Skeletal muscle cell (primary cell): ENCODE results near the gene TNS4.
"Not testable (repeated sequence)": the region's sequence is repeated elsewhere in the genome, so short reads cannot be mapped to it uniquely, and the experiment has no call there.

Experiments used
- DNase-seq: peaks from one replicate; pipeline ENCODE4 v3.0.0-alpha.2; 2010; ENCODE audit warnings: low read depth
- H3K4me3 ChIP-seq: 2 replicates; pipeline ENCODE4 v1.5.1; 2011; ENCODE audit warnings: low read depth, mild to moderate bottlenecking, control low read depth, low read length, moderate library complexity

Gene TNS4, protein sequence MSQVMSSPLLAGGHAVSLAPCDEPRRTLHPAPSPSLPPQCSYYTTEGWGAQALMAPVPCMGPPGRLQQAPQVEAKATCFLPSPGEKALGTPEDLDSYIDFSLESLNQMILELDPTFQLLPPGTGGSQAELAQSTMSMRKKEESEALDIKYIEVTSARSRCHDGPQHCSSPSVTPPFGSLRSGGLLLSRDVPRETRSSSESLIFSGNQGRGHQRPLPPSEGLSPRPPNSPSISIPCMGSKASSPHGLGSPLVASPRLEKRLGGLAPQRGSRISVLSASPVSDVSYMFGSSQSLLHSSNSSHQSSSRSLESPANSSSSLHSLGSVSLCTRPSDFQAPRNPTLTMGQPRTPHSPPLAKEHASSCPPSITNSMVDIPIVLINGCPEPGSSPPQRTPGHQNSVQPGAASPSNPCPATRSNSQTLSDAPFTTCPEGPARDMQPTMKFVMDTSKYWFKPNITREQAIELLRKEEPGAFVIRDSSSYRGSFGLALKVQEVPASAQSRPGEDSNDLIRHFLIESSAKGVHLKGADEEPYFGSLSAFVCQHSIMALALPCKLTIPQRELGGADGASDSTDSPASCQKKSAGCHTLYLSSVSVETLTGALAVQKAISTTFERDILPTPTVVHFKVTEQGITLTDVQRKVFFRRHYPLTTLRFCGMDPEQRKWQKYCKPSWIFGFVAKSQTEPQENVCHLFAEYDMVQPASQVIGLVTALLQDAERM

DNA sequence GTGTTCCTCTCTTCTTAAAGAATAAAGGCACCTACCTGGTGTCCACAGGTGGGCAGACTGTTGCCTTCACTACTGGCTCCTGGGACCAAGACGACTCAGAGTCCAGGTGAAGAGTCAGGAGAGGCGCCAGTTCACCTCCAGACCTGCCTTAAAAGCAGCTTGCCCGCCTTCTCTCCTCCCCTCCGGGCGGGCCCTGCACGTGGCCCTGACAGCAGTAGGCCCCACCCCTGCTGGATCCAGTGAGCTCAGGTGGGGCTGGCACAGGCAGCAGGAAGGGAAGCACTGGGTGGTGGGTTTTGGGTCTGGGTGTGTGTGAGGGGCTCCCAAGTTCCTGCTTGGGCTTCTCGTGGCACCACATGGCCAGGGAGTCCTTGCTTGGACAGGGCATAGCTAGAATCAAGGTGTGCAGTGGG is at the start of gene TNS4:
Gene TNS4 (minus strand): TSS at position 125 of the 413 bp plus-strand sequence. CDS start 5,198 bp downstream, outside the sequence.
- no peak within 1 kb of the TSS for H3K4me3 ChIP-seq
- DNase-seq: no peak

DNA sequence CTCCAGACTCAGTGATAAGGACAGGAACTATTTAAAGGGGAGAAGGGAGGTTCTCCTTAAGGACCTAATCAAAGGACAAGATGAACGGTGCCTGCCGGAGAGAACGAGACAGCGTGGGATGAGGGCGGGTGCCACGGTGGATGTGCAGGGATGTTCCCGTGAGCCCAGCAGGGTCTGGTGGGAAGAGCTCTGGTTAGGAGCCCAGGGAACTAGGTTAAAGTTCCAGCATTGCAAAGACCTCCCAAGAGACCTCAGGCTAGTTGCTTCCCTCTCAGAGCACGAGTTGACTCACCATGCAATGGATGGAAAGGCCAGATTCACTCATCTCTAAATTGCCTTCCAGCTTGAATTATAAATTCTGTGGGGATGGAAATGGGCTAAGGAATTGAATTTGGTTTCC is 49.2 kb upstream of the TNS4 start:
- H3K4me3 ChIP-seq: no peak overlapping the region
- peak; percentile 98 for DNase-seq

DNA sequence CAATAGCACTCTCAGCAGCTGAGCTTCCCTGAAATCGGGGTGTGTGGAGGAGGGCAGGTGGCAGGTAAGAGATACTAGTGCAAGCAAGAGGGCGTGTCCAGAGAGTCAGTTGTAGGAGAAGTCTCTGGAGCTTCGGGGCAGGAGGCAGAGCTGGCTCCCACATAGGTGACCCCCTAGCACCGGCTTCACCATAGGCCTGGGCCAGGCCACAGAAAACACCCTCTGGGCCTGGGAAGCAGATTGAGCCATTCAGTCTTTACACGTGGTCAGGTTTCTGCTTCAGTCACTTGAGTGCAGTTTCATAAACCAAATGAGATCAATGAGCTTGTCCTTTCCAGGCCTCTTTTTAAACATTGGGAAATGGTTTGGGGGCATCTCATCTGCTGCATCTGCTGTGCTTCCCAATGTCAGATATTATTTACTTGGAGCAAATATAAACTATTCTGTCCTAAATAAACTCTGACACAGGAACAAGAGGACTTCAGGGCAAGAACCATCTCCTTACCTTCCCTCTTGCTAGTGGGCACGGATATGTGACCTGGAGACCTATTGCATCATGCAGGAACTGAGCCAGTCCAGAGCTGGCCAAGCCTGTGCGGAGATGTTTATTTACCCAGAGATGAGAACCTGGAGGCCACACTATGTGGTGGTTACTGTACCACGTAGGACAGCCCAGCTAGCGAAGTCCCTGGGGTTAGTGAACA is 47.7 kb upstream of the TNS4 start:
- H3K4me3 ChIP-seq: no peak overlapping the region
- peak; percentile 96 for DNase-seq

DNA sequence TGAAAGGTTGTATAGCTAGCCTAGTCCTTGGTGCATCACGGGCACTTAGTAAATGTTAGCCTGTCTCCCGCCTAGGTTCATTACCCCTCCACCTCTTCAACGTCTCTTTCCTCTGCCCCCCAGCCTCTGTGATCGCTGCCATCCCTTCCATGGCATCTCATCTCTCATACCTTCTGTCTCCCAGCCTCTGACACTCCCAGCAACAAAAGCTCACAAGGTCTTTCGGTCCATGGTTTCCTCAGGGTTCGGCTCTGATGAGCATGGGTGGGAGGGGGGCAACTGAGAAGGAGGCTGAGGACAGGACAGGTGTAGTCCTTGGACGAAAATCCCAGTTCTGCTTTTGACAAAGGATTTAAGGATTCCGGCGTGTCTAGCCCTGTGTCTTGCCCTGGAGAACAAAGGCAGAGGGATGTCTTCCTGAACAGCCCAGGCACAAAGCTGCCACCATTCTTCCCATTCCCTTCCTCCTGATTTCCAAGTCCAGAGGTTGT is 47.1 kb upstream of the TNS4 start:
- DNase-seq: no peak
- no peak overlapping the region for H3K4me3 ChIP-seq

DNA sequence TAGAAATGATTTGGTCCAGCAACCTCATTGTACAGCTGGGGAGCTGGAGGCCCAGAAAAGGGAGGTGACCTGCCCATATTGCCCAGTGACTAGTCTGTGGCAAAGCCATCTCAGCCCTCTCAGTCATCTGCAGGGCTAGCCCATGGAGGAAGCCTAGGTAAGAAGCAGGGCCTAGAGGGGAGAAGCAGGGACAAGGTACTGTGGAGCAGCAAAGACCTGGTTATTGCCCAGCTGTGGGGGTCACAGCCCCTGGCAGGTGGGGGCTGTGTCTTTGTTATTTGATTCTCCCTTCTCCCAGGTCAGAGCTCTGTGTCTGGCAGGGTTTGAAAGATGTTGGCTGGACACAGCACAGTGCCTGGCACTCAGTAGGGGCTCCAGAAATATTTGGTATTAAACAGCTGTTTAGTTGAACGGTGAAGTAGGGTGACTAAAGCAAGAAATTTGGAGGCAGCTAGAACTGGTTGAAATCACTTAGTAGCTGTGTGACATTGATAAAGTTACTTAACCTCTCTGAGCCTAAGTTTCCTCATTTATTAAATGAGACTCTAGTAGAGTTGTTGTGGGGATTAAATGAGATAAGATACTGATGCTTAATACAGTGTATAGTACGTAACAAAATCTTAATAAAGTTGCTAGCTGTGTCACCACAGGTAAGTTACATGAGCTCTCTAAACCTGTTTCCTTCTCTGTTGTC is 46.5 kb upstream of the TNS4 start:
- no peak overlapping the region for H3K4me3 ChIP-seq
- DNase-seq: no peak

DNA sequence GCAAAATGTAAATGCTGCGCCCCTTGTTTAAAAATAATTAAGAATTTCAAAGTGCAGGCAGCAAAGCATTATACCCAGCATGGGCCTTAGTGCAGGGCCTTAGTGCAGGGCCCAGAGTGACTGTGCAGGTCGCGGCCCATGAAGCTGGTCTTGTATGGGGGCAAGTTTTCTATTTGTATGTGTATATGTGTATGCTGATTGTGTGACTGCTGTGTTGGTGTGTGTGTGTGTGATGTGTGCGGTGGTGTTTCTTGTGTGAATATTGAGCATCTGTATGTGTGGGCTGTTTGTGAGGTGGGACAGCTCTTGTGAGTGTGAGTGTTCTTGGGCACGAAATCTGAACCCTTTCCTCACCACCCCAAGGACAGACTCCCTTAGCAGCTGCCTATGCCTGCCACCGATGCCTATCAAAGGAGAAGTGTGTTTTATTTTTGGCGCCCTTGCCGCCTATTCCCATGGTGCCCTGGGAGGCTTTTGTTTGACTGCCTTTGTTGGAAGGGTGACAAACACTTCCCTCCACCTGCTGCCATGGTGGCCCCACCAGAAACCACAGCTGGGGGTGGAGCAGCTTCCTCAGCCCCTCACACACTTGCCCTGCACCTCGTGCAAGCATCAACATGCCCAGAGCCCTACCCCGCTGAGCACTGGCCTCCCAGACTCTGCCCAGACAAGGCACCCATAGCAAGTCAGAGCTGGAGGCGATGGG is 45.8 kb upstream of the TNS4 start:
- no peak for DNase-seq
- no peak overlapping the region for H3K4me3 ChIP-seq

DNA sequence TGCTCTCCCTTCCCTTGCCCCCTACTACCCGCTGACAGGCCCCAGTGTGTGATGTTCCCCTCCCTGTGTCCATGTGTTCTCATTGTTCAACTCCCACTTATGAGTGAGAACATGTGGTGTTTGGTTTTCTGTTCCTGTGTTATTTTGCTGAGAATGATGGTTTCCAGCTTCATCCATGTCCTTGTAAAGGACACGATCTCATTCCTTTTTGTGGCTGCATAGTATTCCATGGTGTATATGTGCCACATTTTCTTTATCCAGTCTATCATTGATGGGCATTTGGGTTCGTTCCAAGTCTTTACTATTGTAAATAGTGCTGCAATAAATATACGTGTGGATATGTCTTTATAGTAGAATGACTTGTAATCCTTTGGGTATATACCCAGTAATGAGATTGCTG is 45.1 kb upstream of the TNS4 start:
- not testable (repeated sequence) for DNase-seq, H3K4me3 ChIP-seq

DNA sequence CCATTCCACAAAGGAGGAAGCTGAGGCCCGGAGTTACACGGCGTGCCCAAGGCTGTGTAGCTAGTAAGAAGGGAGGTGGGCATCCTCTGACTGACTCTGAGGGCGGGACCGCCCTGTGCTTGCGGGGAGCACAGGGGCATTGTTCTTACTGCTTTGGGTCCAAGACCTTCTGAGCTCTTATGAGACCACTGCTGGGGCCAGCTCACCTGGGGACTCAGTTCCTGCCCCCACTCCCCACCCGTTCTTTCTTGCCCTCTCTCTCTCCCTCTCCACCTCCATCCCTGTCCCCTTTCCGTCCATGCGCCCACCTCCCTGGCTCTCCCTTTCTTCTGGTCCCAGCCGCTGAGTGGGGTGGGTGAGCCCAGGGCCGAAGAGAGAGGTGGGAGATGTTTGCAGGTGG is 44.2 kb upstream of the TNS4 start:
- no peak overlapping the region for H3K4me3 ChIP-seq
- DNase-seq: no peak

DNA sequence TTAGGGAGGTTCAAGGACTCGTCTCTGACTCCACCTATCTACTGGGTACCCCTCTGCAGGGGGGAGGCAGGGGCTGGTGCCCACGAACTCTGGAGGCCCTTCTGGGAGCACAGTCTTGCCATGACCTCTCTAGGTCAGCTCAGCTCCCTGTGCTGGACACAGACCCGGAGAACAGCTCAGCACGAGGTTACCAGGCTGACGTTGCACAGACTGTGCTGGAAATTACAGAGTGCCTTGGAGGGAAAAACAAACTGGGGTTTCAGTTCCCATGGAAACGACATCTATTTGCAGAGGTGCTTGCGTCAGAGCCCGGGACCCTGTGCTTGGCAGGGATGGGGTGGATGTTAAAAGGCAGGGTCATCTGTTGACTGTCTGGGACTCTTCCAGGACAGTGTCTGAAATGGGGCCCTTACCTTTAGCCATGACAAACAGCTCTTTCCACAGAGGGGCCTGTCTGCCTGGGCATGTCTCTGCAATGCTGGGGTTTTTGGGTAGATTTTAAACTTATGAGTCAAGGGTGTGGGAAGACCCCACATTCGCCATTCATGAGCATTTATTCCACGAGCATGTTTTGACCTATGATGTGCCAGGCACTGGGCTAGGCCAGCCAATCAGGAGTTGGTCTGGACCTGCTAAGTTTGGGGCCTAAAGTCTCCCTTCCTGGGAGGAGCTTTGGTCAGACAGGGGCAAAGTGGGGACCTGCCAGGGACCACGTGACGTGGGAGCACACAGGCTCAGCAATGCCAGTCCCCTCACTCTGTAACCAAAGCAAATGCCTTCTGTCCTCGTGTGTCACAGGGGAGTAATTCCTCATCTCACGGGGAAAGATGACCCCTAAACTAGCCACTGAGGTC is 41.4 kb upstream of the TNS4 start:
- H3K4me3 ChIP-seq: no peak overlapping the region
- DNase-seq: peak; percentile 99

DNA sequence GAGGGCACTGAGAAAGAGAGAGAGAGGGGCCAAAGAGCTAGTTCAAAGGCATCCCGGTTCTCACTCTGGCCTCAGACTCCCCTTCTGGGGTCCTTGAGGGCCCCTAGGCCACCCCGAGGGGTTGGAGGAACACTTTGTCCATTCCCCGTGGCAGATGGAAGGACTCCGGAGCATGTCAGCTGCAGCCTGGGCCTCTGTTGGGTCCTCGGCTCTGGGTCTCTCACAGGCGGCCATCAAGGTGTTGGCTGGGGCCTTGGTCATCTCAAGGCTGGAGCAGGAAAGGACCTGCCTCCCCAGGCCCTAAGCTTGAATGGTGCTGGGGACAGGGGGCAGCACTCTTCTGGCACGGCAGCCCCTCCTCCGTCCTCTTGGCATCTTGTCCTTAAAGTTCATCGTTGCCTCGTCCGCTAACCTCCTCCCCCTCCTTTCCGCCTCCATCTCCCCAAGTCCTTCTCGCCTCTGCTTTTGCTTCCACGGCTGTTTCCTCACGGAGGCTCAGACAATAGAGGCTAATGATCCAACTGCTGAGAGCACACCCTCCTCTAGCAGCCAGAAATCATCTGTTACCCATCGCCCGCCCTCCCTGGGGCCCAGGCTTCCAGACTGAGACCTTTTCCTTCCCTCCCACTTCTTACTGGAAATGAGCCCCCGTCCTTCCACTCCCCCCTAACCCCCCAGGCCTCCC is 40.6 kb upstream of the TNS4 start:
- DNase-seq: no peak
- no peak overlapping the region for H3K4me3 ChIP-seq

DNA sequence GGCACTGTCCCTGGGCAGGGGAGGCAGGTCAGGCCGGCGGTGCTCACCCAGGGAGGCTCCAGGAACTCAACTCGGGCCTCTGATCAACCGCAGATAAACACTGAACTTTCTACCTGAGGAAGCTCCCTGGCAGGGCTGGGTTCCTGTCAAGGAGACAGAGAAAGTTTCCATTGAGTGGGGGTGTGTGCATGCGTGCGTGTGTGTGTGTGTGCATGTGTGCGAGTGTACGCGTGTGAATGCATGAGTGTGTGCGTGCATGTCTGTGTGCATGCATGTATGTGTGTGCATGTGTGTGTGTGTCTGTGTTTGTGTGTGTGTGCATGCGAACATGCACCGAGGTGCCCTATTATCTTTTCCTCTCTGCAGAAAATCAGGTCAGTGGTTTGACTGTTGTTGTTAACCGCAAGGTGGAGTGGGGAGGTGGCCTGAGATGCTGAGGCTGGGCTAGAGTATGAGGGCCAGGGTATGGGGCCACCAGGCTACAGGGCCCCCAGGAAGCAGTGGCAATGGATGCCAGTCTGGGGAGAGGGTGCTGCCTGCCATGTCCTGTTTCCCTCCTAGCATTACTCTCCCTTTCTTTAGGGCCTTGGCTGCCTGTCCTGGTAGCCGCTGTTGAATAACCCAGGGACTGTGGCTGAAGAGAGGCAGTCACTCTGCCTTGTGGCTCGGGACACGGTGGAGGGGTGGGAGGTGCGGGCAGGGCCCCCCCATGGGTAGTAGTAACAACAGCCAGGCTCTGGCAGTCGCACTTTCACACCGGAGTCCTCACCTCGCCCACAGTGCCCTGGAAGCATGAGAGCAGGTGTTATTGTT is 39.8 kb upstream of the TNS4 start:
- H3K4me3 ChIP-seq: no peak overlapping the region
- DNase-seq: no peak

DNA sequence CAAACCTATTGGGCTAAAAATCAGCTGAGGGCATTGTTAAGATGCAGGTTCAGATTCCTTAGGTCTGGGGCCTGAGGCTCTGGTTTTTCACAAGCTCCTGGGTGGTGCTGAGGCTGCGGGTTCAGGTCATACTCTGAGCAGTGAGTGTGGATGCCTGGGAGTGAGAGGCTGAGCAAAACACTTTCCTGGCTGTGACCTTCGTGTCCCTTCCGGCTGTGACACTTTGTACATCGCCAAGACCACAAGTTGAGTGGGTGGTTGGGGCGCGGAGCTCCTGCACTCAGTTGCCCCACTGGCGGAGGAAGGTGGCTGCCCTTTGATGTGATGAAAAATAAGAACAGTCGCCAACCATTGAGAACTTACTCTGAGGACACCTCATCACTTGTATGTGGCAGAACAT is 39.0 kb upstream of the TNS4 start:
- no peak for DNase-seq

DNA sequence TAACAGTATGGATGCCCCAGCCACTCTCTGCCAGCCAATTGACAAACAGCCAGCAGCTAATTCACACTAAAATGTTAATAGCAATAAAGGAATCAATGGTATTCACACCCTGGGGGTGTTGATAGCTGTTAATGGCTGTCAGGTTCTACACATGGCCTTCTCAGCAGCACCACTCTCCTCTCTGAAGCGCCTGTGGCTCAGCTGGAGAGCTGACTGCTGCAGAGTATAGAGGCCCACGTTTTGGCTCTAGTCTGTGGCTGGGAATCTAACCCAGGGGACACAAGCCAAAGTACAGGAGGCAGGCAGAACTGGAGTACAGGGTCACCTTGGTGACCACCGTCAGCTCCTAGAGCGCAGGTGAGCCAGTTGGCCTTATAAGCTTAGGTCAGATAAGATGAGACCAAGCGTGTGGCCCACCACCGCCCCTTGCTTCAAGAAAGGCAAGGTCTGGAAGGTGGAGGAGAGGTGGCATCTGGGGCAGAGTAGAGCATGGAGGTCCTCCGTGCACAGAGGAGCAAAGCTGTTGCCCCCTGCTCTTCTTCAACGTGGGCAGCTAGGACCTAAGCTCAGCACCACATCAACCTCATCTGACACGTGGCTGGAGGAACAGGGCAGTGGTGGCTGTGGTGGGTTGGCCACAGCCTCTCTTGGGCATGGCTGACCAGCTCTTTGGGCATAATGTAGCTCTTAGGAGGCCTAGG is 38.4 kb upstream of the TNS4 start:
- no peak overlapping the region for H3K4me3 ChIP-seq
- DNase-seq: no peak

More for the DNA sequence above, 39.0 kb upstream of the TNS4 start:
- H3K4me3 ChIP-seq: no peak overlapping the region

DNA sequence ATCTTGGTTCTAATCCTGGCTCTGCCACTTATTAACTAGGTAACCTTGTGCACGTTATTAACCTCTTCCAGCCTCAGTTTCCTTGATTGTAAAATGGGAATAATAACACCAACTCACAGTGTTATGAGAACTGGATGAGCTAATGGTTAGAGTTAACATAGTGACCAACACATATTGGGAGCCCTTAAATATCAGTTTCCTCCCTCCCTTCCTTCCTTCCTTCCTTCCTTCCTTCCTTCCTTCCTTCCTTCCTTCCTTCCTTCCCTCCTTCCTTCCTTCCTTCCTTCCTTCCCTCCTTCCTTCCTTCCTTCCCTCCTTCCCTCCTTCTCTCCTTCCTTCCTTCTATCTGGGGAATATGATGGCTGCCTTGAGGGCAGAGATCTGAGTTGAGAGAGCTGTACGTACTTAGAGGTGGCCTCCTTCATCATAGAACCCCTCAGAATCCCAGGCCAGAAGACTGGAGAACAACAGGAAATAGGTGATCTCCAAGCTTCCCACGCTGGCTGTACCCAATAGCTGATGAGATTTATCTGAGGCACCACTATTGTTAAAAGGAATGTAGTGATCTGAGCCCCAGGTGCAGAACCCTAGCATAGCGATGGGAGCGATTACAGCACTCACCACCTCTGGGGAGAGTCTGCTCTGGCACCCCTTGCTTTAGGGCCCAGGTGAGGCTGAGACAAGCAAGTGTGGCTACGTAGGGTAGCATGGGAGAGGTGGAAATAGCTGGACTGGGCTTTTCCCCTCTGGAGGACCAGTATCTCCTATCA is 37.7 kb upstream of the TNS4 start:
- no peak for DNase-seq
- H3K4me3 ChIP-seq: no peak overlapping the region
